AG10803 (cell line): ENCODE data around the gene GNAI1.
"Not testable (repeated sequence)": the region's sequence is repeated elsewhere in the genome, so short reads cannot be mapped to it uniquely, and the experiment has no call there.

Experiments used
- DNase-seq: peaks from one replicate; pipeline ENCODE4 v3.0.0; 2010; ENCODE audit warnings: low read depth
- H3K4me3 ChIP-seq: 2 replicates; pipeline ENCODE4 v1.5.1; 2011; ENCODE audit warnings: mild to moderate bottlenecking, low read length, control low read depth
- TF ChIP-seq, protein P1 (sequence below): conservative IDR thresholded peaks from 2 replicates; pipeline ENCODE4 v1.5.1; 2011; ENCODE audit warnings: mild to moderate bottlenecking, low read length, control low read depth, inconsistent platforms

The GNAI1 gene

DNA sequence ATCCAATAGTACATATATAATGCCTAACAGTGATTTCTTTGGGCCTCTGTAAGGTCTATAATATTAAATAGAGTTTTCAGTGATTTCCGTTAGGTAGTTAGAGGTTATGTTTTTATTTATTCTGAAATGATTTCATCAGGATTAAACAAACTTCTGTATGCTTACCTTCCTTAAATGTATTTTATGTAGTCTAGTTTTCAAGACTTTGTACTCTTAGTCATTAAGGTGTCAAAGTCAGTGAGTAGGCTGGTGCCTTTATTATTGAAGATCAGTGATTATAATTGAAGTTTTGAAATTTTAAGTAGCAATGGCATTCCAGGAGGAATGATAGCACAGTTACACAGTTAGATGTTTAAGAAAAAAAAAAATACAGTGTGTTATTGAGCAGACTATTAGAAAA is 20.7 kb downstream of the GNAI1 start:
- H3K4me3 ChIP-seq = no peak overlapping the region
- no peak for DNase-seq
- TF ChIP-seq, protein P1, sequence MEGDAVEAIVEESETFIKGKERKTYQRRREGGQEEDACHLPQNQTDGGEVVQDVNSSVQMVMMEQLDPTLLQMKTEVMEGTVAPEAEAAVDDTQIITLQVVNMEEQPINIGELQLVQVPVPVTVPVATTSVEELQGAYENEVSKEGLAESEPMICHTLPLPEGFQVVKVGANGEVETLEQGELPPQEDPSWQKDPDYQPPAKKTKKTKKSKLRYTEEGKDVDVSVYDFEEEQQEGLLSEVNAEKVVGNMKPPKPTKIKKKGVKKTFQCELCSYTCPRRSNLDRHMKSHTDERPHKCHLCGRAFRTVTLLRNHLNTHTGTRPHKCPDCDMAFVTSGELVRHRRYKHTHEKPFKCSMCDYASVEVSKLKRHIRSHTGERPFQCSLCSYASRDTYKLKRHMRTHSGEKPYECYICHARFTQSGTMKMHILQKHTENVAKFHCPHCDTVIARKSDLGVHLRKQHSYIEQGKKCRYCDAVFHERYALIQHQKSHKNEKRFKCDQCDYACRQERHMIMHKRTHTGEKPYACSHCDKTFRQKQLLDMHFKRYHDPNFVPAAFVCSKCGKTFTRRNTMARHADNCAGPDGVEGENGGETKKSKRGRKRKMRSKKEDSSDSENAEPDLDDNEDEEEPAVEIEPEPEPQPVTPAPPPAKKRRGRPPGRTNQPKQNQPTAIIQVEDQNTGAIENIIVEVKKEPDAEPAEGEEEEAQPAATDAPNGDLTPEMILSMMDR = no peak

DNA sequence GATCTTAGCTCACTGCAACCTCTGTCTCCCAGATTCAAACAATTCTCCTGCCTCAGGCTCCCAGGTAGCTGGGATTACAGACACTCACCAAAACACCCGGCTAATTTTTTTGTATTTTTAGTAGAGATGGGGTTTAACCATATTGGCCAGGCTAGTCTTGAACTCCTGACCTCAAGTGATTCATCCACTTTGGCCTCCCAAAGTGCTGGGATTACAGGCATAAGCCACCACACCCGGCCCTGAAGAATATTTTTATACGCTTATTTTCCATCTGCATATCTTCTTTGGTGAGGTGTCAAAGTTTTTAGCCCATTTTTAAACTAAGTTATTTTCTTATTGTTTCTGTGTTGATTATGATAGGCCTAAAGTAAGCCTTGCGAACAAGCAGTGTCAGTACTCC is 23.1 kb downstream of the GNAI1 start:
- not testable (repeated sequence) for H3K4me3 ChIP-seq, DNase-seq

DNA sequence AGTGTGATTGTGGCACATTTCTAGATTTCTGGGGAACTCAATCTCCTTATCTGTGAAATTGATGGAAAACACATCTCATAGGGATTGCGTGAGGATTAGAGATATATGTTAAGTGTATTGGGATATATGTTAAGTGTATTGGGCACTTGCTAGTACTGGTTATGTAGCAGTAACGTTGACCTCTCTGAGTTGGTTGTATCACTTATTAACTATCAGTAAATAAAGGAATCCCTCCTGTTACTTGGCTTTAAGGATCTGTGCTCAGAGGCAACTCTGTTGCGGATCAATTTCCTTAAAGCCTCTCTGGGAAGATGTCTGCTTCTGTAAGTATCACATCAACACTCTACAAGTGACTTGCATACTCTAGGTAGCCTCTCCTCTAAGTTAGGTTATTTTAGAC is 25.2 kb downstream of the GNAI1 start:
- no peak for DNase-seq
- H3K4me3 ChIP-seq = no peak overlapping the region
- TF ChIP-seq, protein P1 = no peak

DNA sequence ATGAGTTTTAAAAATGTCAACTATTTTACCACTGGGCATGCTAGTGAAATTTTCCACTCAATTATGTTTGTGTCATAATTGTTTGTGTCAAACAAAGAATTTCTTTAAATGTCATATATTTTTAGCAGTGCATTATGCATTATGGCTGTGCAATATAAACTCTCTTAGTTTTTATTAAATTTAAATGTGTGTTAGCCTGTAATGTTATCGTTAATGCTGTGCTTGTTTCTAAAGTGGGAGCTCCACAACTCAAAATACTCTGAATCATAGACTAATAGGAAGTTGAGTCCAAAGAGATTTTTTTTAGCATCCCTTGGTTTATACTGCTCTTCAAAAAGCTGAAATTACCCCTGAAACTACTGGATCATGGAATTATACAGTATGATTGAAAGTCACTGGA is 26.8 kb downstream of the GNAI1 start:
- TF ChIP-seq, protein P1 = no peak
- no peak for DNase-seq
- H3K4me3 ChIP-seq = no peak overlapping the region

DNA sequence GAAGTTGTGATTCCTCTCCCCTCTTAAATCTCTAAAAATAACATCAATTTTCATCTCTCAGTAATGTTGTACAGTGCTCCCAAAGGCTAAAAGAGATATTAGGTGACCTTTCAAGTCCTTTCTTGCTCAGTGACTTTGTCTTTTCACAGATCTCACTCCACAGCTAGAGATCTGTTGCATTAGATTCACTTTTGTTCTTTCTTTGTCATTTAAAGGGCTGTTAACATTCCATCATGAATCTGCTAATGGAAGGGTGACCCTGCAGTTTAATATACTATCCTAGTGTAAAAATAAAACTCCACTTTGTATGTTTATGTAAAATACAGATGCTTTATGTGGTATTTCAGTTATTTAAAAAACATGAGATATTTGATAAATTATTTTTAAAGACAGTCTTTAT is 30.5 kb downstream of the GNAI1 start:
- TF ChIP-seq, protein P1 = no peak
- no peak overlapping the region for H3K4me3 ChIP-seq
- DNase-seq = no peak

DNA sequence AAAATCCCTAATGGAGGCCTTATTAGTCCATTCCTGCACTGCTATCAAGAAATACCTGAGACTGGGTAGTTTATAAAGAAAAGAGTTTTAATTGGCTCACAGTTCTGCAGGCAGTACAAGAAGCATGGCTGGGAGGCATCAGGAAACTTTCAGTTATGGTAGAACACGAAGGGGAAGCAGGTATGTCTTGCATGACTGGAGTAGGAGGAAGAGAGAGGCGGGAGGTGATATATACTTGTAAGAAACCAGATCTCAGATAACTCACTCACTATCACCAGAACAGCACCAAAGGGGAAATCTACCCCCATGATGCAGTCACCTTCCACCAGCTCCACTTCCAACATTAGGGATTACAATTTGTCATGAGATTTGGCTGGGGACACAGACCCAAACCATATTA is 35.8 kb downstream of the GNAI1 start:
- no peak for DNase-seq
- TF ChIP-seq, protein P1 = no peak
- H3K4me3 ChIP-seq = no peak overlapping the region

DNA sequence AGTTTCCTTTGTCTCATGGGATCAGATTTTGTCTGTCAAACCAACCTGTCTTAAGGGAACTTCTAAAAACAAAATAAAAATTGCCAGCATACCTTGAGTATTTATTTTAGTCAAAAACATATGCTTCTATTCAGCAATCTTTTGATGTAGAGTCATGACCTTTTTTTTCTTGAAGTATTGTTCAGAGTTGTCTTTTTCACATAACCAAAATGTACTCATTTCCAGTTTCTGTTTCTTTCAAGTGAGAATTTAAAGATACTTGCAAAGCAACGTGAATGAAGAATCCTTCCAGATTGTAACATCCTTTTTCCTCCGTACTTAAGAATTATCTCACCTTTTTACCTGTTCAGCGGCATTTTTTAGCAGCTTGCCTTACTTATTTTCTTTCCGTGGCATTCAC is 37.8 kb downstream of the GNAI1 start:
- DNase-seq = no peak
- no peak overlapping the region for H3K4me3 ChIP-seq
- TF ChIP-seq, protein P1 = no peak

DNA sequence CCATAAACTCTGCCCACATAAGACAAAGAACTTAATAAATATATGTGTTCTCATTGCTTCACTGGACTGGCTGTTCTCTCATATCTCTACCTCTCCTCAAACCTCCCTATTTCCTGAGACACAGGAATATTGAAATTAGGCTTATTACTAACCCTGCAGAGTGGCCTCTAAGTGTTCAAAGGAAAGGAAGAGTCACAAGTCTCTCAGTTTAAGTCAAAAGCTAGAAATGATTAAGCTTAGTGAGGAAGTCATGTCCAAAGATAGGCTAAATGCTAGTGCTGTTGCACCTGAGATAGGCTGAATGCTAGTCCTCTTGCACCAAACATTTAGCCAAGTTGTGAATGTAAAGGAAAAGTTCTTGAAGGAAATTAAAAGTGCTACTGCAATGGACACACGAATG is 41.1 kb downstream of the GNAI1 start:
- TF ChIP-seq, protein P1 = no peak
- no peak overlapping the region for H3K4me3 ChIP-seq
- no peak for DNase-seq
